ENCODE measurements around the gene CPA4. TPM values are rescaled to one million over a fixed set of nuclear protein-coding genes. Genes with fewer than 3 reads are reported as not detected.
A peak's percentile ranks its signal among the peaks of the same experiment; 100 is the strongest.

The CPA4 gene
- total and polyA plus RNA-seq, 2 experiments from 2014 or later = not detected

DNA sequence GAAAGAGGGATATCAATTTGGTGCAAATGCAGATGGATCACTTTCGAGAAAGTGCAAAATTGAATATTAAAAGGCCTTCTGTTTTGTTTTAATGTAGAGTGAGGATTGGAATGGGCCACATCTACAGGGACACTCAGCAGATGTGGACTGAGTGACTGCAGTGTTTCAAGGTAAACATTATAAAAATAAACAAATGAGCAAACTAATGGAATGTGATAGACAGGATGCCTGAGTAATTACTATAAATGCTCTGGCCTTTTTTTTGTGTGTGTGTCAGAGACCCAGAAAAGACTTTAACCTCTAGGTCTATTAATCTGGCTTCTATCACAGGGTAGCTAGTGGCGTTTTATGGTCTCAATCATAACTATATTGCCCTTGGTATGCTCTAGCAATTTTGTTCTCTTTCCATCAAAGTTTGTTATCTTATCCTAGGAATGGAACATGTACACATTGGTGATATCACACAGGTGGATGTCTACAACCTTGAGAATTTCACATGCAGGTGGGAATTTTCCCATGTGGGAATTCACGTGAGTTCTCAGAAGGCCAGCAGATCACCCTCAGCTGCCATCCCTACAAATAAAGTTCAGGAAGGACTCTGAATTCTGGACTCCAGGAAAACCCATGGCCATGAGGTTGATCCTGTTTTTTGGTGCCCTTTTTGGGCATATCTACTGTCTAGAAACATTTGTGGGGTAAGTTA, 26.6 kb upstream of the CPA4 start, which contains the start of gene CPA2:
TSS of gene CPA2 (plus strand) at position 606 of the 703 bp plus-strand sequence. CDS start at position 625, 19 bp downstream.
- Histone ChIP-seq H3K9me2 (ENCODE audit: insufficient read depth) (peaks cover 15% of the 10 kb centered on the region; the same call in 1 of the 2 replicates), H3K4me3 (no peak within 1 kb of the TSS), H3K4me2 (no peak within 1 kb of the TSS), H3K27me3 (ENCODE audit: insufficient read depth) (no peaks in the 10 kb centered on the region), H3K79me2 (replicated peaks; ENCODE audit: insufficient read depth) (no peaks in the 10 kb centered on the region), H4K20me1 (replicated peaks; ENCODE audit: insufficient read depth) (no peaks in the 10 kb centered on the region), H3K4me1 (ENCODE audit: insufficient read depth) (peaks cover 15% of the 10 kb centered on the region), H2AFZ (peak within 1 kb of the TSS; percentile 43; the same call in 1 of the 2 replicates), H3K27ac (ENCODE audit: low read depth) (no peak within 1 kb of the TSS), H3K36me3 (ENCODE audit: insufficient read depth) (no peaks in the 10 kb centered on the region), H3F3A (replicated peaks; ENCODE audit: low read depth) (no peaks in the 10 kb centered on the region)
- Mint-ChIP-seq H3K4me3 (no peak within 1 kb of the TSS), H3K27ac (no peak within 1 kb of the TSS), H3K9me3 (0 out of 3 replicates have a peak, but pooled peaks cover 3% of the 10 kb centered on the region), H3K4me1 (peaks cover 43% of the 10 kb centered on the region), H3K36me3 (ENCODE audit: low read depth) (no peaks in the 10 kb centered on the region), H3K27me3 (ENCODE audit: insufficient read depth, low read depth, poor library complexity) (peaks cover 11% of the 10 kb centered on the region)
- DNase-seq (ENCODE audit: low spot score) = no peak
- TF ChIP-seq, protein P1, sequence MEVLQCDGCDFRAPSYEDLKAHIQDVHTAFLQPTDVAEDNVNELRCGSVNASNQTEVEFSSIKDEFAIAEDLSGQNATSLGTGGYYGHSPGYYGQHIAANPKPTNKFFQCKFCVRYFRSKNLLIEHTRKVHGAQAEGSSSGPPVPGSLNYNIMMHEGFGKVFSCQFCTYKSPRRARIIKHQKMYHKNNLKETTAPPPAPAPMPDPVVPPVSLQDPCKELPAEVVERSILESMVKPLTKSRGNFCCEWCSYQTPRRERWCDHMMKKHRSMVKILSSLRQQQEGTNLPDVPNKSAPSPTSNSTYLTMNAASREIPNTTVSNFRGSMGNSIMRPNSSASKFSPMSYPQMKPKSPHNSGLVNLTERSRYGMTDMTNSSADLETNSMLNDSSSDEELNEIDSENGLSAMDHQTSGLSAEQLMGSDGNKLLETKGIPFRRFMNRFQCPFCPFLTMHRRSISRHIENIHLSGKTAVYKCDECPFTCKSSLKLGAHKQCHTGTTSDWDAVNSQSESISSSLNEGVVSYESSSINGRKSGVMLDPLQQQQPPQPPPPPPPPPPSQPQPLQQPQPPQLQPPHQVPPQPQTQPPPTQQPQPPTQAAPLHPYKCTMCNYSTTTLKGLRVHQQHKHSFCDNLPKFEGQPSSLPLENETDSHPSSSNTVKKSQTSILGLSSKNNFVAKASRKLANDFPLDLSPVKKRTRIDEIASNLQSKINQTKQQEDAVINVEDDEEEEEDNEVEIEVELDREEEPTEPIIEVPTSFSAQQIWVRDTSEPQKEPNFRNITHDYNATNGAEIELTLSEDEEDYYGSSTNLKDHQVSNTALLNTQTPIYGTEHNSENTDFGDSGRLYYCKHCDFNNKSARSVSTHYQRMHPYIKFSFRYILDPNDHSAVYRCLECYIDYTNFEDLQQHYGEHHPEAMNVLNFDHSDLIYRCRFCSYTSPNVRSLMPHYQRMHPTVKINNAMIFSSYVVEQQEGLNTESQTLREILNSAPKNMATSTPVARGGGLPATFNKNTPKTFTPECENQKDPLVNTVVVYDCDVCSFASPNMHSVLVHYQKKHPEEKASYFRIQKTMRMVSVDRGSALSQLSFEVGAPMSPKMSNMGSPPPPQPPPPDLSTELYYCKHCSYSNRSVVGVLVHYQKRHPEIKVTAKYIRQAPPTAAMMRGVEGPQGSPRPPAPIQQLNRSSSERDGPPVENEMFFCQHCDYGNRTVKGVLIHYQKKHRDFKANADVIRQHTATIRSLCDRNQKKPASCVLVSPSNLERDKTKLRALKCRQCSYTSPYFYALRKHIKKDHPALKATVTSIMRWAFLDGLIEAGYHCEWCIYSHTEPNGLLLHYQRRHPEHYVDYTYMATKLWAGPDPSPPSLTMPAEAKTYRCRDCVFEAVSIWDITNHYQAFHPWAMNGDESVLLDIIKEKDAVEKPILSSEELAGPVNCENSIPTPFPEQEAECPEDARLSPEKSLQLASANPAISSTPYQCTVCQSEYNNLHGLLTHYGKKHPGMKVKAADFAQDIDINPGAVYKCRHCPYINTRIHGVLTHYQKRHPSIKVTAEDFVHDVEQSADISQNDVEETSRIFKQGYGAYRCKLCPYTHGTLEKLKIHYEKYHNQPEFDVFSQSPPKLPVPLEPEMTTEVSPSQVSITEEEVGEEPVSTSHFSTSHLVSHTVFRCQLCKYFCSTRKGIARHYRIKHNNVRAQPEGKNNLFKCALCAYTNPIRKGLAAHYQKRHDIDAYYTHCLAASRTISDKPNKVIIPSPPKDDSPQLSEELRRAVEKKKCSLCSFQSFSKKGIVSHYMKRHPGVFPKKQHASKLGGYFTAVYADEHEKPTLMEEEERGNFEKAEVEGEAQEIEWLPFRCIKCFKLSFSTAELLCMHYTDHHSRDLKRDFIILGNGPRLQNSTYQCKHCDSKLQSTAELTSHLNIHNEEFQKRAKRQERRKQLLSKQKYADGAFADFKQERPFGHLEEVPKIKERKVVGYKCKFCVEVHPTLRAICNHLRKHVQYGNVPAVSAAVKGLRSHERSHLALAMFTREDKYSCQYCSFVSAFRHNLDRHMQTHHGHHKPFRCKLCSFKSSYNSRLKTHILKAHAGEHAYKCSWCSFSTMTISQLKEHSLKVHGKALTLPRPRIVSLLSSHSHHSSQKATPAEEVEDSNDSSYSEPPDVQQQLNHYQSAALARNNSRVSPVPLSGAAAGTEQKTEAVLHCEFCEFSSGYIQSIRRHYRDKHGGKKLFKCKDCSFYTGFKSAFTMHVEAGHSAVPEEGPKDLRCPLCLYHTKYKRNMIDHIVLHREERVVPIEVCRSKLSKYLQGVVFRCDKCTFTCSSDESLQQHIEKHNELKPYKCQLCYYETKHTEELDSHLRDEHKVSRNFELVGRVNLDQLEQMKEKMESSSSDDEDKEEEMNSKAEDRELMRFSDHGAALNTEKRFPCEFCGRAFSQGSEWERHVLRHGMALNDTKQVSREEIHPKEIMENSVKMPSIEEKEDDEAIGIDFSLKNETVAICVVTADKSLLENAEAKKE (CRISPR knock-in tag; IDR thresholded peaks at IDR 0.05) = no peak
- ATAC-seq = no peak

DNA sequence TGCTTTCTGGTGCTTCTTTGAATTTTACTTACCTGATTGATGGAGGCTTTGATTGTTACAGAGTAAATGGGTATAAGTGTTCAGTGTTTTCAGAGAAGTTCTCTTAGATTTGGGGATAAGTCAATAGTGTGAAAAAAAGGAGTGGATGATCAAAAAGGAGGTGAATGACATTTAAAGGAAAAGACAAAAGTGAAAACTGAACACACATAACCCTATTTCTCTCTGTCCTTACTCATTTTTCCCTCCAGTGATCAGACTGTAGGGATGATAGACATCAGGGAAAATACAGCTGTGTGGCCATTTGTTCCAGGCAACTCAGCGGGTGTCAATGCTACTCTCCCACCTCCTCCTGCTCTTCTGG, 26.0 kb upstream of the CPA4 start:
- Histone ChIP-seq H3K27ac (ENCODE audit: low read depth) (no peak overlapping the region), H2AFZ (0 out of 2 replicates have a peak overlapping the region, but pooled peaks have one; percentile 40), H3K9me2 (ENCODE audit: insufficient read depth) (peaks cover 15% of the 10 kb centered on the region; the same call in 1 of the 2 replicates), H3F3A (replicated peaks; ENCODE audit: low read depth) (no peaks in the 10 kb centered on the region), H3K79me2 (replicated peaks; ENCODE audit: insufficient read depth) (no peaks in the 10 kb centered on the region), H3K4me3 (no peak overlapping the region), H3K27me3 (ENCODE audit: insufficient read depth) (no peaks in the 10 kb centered on the region), H3K4me2 (no peak overlapping the region), H3K4me1 (ENCODE audit: insufficient read depth) (peaks cover 17% of the 10 kb centered on the region), H4K20me1 (replicated peaks; ENCODE audit: insufficient read depth) (no peaks in the 10 kb centered on the region), H3K36me3 (ENCODE audit: insufficient read depth) (no peaks in the 10 kb centered on the region)
- Mint-ChIP-seq H3K27me3 (ENCODE audit: insufficient read depth, low read depth, poor library complexity) (peaks cover 13% of the 10 kb centered on the region), H3K9me3 (peaks cover 2% of the 10 kb centered on the region; the same call in 1 of the 3 replicates), H3K36me3 (ENCODE audit: low read depth) (no peaks in the 10 kb centered on the region), H3K4me1 (peaks cover 44% of the 10 kb centered on the region), H3K27ac (no peak overlapping the region), H3K4me3 (no peak overlapping the region)
- ATAC-seq (no peak), DNase-seq (ENCODE audit: low spot score) (no peak)
- TF ChIP-seq, protein P2, sequence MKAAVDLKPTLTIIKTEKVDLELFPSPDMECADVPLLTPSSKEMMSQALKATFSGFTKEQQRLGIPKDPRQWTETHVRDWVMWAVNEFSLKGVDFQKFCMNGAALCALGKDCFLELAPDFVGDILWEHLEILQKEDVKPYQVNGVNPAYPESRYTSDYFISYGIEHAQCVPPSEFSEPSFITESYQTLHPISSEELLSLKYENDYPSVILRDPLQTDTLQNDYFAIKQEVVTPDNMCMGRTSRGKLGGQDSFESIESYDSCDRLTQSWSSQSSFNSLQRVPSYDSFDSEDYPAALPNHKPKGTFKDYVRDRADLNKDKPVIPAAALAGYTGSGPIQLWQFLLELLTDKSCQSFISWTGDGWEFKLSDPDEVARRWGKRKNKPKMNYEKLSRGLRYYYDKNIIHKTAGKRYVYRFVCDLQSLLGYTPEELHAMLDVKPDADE (IDR thresholded peaks at IDR 0.05) = no peak
- no peak for TF ChIP-seq POLR2AphosphoS5 (IDR thresholded peaks at IDR 0.05; ENCODE audit: low read depth)
- TF ChIP-seq, protein P1 (CRISPR knock-in tag; IDR thresholded peaks at IDR 0.05) = no peak

Measured in GM23338 (cell line).